K562 treated with DMSO at 1 percent for 24 hours (cell line): ENCODE data around the gene MPC1L. TPM values are rescaled to one million over a fixed set of nuclear protein-coding genes. Genes with fewer than 3 reads are reported as not detected.

Source experiments
- total RNA-seq: library from RNA; unstranded; fragments of 300-600 nt; gene quantifications from 2 replicates; pipeline ENCODE4 v1.2.3, GENCODE V29; 2022; ENCODE audit warnings: low read depth; ENCODE audit not compliant: insufficient read depth

MPC1L gene
- not detected in 2 replicates for total RNA-seq

GRCh38 chrX:40623139-40623536 is at the start of gene MPC1L:
TSS of gene MPC1L (plus strand) at chrX:40623428. CDS start at chrX:40623566, 138 bp downstream.

GRCh38 chrX:40580537-40581335 is 42.5 kb upstream of the MPC1L start, which contains the start of gene ATP6AP2:
TSS of gene ATP6AP2 (plus strand) at chrX:40580970. CDS start at chrX:40581066, 96 bp downstream.

GRCh38 chrX:40647307-40648197 is 24.3 kb downstream of the MPC1L start, which contains the start of gene CXorf38:
TSS of gene CXorf38 (minus strand) at chrX:40647561. CDS start at chrX:40647520, 41 bp downstream.

Other genes starting within 250 kb of the MPC1L start
- gene ATP6AP2, start 42.5 kb upstream of the MPC1L start, total RNA-seq: 35.2 and 45.3 TPM in 2 replicates
- 5.5 and 5.7 TPM in 2 replicates for gene CXorf38, start 24.1 kb downstream of the MPC1L start, total RNA-seq
- gene MED14, start 112.1 kb downstream of the MPC1L start, total RNA-seq: 14.4 and 15.5 TPM in 2 replicates